SK-N-MC (cell line): ENCODE results near the gene GPS1.

Experiments
- EZH2 ChIP-seq: fragments of 200-600 bp; sonication (generic); IDR thresholded peaks from one replicate; pipeline ENCODE4 v1.6.1; 2017; ENCODE audit warnings: antibody characterized with exemption
- FOXP2 ChIP-seq: optimal IDR thresholded peaks from 2 replicates; pipeline ENCODE3; 2011; ENCODE audit warnings: mild to moderate bottlenecking, moderate library complexity; ENCODE audit not compliant: insufficient read depth; ENCODE audit errors: extremely low read length, control extremely low read depth
- POLR2AphosphoS5 ChIP-seq: IDR thresholded peaks from 2 replicates; pipeline ENCODE4 v1.6.1; 2012; ENCODE audit warnings: mild to moderate bottlenecking, low read depth, low read length, borderline replicate concordance

DNA sequence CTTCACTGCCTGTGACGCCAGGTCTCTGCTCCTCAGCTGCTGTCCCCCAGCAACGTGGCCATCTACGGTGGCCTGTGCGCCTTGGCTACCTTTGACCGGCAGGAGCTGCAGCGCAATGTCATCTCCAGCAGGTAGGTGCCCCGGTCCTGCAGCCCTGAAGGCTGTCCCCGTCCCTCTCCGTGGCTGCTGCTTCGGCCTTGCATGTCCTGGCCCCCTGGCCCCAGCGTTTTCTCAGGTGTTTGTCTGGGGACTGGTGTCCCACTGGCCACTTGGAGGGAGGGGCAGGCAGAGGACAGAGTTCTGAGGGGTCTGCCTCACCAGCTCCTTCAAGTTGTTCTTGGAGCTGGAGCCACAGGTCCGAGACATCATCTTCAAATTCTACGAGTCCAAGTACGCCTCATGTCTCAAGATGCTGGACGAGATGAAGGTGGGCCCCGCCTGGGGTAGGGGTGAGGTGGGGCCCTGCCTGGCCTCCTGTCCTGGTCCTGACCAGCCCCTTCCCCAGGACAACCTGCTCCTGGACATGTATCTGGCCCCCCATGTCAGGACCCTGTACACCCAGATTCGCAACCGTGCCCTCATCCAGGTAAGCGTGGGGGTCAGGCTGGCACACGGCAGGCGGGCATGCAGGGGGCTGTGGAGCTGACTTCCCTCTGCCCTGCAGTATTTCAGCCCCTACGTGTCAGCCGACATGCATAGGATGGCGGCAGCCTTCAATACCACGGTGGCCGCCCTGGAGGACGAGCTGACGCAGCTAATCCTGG, 4.4 kb downstream of the GPS1 start:
- TF ChIP-seq POLR2AphosphoS5 (no peak), EZH2 (no peak), FOXP2 (no peak)
